AG04450 (cell line): Measurements from ENCODE around the gene EPB41L5. TPM values are rescaled to one million over a fixed set of nuclear protein-coding genes. Genes with fewer than 3 reads are reported as not detected.
"Not testable (repeated sequence)": the region's sequence is repeated elsewhere in the genome, so short reads cannot be mapped to it uniquely, and the experiment has no call there.

Source experiments
- CTCF ChIA-PET: fragments of 300-600, 350-600 bp; formaldehyde crosslinking; extraction: SDS; loops from one replicate; lab custom pipeline; 2022; ENCODE audit warnings: antibody characterized with exemption, inconsistent platforms; lab: Charles Lee
- POLR2A ChIA-PET: fragments of 350-600 bp; formaldehyde crosslinking; extraction: SDS; loops from one replicate; lab custom pipeline; 2021; ENCODE audit warnings: antibody characterized with exemption, inconsistent platforms; lab: Yijun Ruan, JAX
- DNase-seq: peaks from one replicate; pipeline ENCODE4 v3.0.0-alpha.2; 2011; ENCODE audit warnings: low read depth, low spot score
- H3K27ac ChIP-seq: one replicate; pipeline ENCODE4 v1.5.1; 2012; ENCODE audit warnings: low read depth, low read length, control low read depth
- H3K27me3 ChIP-seq: one replicate; pipeline ENCODE4 v1.6.0; 2012; ENCODE audit warnings: low read length; ENCODE audit not compliant: control insufficient read depth, insufficient read depth
- H3K4me3 ChIP-seq: 2 replicates; pipeline ENCODE4 v1.5.1; 2011; ENCODE audit warnings: mild to moderate bottlenecking, low read depth, low read length, control low read depth
- H3K9me3 ChIP-seq: 2 replicates; pipeline ENCODE4 v1.5.1; 2012; ENCODE audit warnings: low read length; ENCODE audit not compliant: control insufficient read depth, insufficient read depth
- polyA plus RNA-seq: library from polyadenylated mRNA; depleted of rRNA; stranded (reverse); fragments of >200 nt; gene quantifications from 2 replicates; pipeline ENCODE4 v1.2.3, GENCODE V29; 2011
- TF ChIP-seq, protein P1 (sequence below): IDR thresholded peaks from 2 replicates; pipeline ENCODE4 v1.5.1; 2011; ENCODE audit warnings: low read depth, low read length, control low read depth, inconsistent platforms

EPB41L5 gene
- polyA plus RNA-seq, 1 experiment: 17.1 TPM

- H3K27me3 ChIP-seq: no peaks in the 10 kb centered on the region
- ChIA-PET CTCF (interaction anchor here (0.7 kb wide), 1 partner anchor 17 kb away, joined by 5 read pairs; no protein-coding TSS in a partner anchor), POLR2A (no interaction called here)
- no peak overlapping the region for H3K27ac ChIP-seq
- H3K9me3 ChIP-seq: no peaks in the 10 kb centered on the region
- no peak for DNase-seq
- H3K4me3 ChIP-seq: no peak overlapping the region
- TF ChIP-seq, protein P1, sequence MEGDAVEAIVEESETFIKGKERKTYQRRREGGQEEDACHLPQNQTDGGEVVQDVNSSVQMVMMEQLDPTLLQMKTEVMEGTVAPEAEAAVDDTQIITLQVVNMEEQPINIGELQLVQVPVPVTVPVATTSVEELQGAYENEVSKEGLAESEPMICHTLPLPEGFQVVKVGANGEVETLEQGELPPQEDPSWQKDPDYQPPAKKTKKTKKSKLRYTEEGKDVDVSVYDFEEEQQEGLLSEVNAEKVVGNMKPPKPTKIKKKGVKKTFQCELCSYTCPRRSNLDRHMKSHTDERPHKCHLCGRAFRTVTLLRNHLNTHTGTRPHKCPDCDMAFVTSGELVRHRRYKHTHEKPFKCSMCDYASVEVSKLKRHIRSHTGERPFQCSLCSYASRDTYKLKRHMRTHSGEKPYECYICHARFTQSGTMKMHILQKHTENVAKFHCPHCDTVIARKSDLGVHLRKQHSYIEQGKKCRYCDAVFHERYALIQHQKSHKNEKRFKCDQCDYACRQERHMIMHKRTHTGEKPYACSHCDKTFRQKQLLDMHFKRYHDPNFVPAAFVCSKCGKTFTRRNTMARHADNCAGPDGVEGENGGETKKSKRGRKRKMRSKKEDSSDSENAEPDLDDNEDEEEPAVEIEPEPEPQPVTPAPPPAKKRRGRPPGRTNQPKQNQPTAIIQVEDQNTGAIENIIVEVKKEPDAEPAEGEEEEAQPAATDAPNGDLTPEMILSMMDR: no peak
Measured at GRCh38 chr2:120192280-120192679, 179.4 kb downstream of the EPB41L5 start.

- Histone ChIP-seq H3K27me3 (no peaks in the 10 kb centered on the region), H3K27ac (no peak overlapping the region), H3K9me3 (peaks cover 4% of the 10 kb centered on the region; the same call in 1 of the 2 replicates), H3K4me3 (no peak overlapping the region)
- ChIA-PET CTCF (interaction anchor here (1.2 kb wide), 1 partner anchor 21 kb away, joined by 6 read pairs; no protein-coding TSS in a partner anchor), POLR2A (no interaction called here)
- DNase-seq: no peak
- TF ChIP-seq, protein P1: no peak
Measured at GRCh38 chr2:120195553-120195952, 182.7 kb downstream of the EPB41L5 start.

- H3K4me3 ChIP-seq, DNase-seq, H3K27ac ChIP-seq, H3K9me3 ChIP-seq, H3K27me3 ChIP-seq, POLR2A ChIA-PET: not testable (repeated sequence)
- CTCF ChIA-PET: interaction anchor here (1.2 kb wide), 1 partner anchor 24 kb away, joined by 3 read pairs; no protein-coding TSS in a partner anchor
Measured at GRCh38 chr2:120199817-120200459, 187.1 kb downstream of the EPB41L5 start.

DNA sequence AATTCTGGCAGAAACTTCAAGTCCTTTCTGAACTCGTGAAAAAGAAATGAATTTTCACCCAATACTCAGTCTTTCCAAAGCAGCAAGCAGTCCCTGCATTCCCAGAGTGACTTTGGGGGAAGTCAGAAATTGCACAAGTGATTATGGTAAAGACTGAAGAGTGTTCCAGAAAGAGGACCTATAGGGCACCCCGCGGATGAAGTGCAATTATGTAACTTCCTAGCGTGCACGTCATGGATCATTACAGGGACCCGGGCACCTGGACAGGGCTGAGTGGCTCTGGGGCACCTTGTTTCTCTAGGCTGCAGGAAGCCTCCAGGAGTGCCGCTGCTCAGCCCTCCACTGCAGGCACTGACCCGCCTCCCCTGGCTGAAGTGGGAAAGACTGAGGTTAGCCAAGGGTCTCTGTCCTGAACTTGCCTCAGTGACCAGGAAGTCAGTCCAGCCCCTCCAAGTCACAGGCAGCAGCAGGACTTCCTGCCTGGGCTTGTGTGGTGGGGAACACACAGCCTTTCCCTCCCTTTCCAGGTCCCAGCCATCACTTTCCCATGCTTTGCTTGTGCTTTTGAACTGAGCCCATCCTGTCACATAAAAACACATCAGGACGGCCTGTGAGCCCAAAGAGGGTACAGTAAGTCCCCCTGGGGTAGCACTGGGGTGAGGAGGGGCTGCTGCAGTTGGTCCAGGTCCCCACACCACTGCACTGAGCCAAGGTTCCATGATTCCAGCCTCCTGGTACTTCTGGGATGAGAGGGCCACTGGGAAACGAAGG is 190.6 kb downstream of the EPB41L5 start:
- no peak overlapping the region for H3K4me3 ChIP-seq
- TF ChIP-seq, protein P1: no peak
- ChIA-PET POLR2A (interaction anchor here (0.7 kb wide), 1 partner anchor 71 kb away, joined by 4 read pairs; no protein-coding TSS in a partner anchor), CTCF (no interaction called here)
- peaks cover 4% of the 10 kb centered on the region; the same call in 1 of the 2 replicates for H3K9me3 ChIP-seq
- peaks cover 4% of the 10 kb centered on the region for H3K27me3 ChIP-seq
- H3K27ac ChIP-seq: no peak overlapping the region
- DNase-seq: no peak

DNA sequence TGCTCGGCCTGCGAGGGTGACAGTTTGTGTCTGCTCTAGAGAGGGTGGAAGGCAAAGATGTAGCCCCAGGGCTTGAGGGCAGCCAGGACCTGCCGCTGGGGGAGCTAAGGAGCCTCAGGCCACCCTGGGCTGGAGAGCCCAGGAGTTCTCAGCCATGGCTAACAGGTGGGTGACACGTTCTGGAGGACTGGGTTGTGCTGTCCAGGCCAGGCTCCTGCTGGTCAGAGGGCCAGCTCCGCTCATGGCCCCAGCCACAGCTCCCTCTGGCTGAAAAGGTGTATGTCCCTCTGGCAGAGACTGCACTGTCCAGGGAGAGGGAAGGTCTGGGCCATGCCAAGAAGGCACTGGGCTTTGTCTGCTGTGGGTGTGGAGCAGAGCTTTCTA is 191.1 kb downstream of the EPB41L5 start:
- CTCF ChIA-PET: interaction anchor here (0.6 kb wide), 1 partner anchor 19 kb away, joined by 3 read pairs; no protein-coding TSS in a partner anchor

More for the DNA sequence above, 191.1 kb downstream of the EPB41L5 start:
- Histone ChIP-seq H3K4me3 (no peak overlapping the region), H3K27me3 (peaks cover 4% of the 10 kb centered on the region), H3K9me3 (peaks cover 4% of the 10 kb centered on the region; the same call in 1 of the 2 replicates), H3K27ac (no peak overlapping the region)
- POLR2A ChIA-PET: no interaction called here
- DNase-seq: no peak
- TF ChIP-seq, protein P1: no peak
